Stimulated activated naive B cell treated with anti-CD40 and anti-IgM and Interleukin-4, amounts not matched to agents 10 μg/mL and 1 μg/mL and 100 μg/mL, for 72 hours (primary cell): ENCODE results near the gene LYPD6B.
A peak's percentile ranks its signal among the peaks of the same experiment; 100 is the strongest.

Source experiments
- ATAC-seq, 2 donors: fragments of 150-1000 bp; cut with Tn5 transposase; replicated peaks; 2 replicates each; pipeline ENCODE4 v1.10.0; 2021; ENCODE audit warnings: moderate library complexity in 1 of 2
- DNase-seq: peaks from one replicate; pipeline ENCODE4 v3.0.0; 2021
- H3K27ac Mint-ChIP-seq: one replicate; pipeline ENCODE4 v1.8.0; 2022; ENCODE audit warnings: mild to moderate bottlenecking, mixed read lengths
- H3K27me3 Mint-ChIP-seq, 2 donors: one replicate each; pipeline ENCODE4 v1.8.0; 2022; ENCODE audit warnings: mixed read lengths in 2 of 2
- H3K36me3 Mint-ChIP-seq, 2 donors: one replicate each; pipeline ENCODE4 v1.8.0; 2022; ENCODE audit warnings: mixed read lengths in 2 of 2, mild to moderate bottlenecking in 1 of 2
- H3K4me1 Mint-ChIP-seq, 2 donors: one replicate each; pipeline ENCODE4 v1.8.0; 2022; ENCODE audit warnings: mixed read lengths in 2 of 2, mild to moderate bottlenecking in 1 of 2
- H3K4me3 Mint-ChIP-seq, 2 donors: one replicate each; pipeline ENCODE4 v1.8.0; 2022; ENCODE audit warnings: mild to moderate bottlenecking in 2 of 2, mixed read lengths in 2 of 2, moderate library complexity in 1 of 2
- H3K9me3 Mint-ChIP-seq, 2 donors: one replicate each; pipeline ENCODE4 v1.8.0; 2022; ENCODE audit warnings: mixed read lengths in 2 of 2, mild to moderate bottlenecking in 1 of 2

The LYPD6B gene

DNA sequence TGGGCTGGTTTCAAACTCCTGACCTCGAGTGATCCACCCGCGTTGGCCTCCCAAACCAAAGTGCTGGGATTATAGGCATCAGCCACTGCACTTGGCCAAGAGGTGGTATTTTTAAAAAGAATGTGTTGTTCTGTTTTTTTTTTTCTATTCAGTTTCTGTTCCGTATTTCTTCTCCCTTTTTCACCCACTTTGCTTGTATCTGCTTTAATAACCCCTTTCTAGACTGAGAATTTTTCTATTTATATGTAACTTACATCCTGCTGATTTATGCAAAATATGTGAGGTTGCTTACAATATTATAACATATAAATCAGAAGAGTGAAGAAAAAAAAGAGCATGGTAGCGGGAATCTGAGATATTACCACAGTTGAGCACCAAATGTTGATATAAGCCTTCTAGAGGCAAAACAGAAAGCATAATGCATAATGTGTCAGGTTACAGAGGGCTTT lies 17.2 kb upstream of the LYPD6B start:
- no peak overlapping the region for H3K27ac Mint-ChIP-seq
- peaks cover 7 to 11% of the 10 kb centered on the region in 2 donors for H3K27me3 Mint-ChIP-seq
- H3K36me3 Mint-ChIP-seq, result no peaks in the 10 kb centered on the region
- peaks cover 16 to 18% of the 10 kb centered on the region in 2 donors for H3K4me1 Mint-ChIP-seq
- no peak for DNase-seq
- H3K9me3 Mint-ChIP-seq, result no peaks in the 10 kb centered on the region
- H3K4me3 Mint-ChIP-seq, result no peak overlapping the region
- peak; percentile 38 to 53 for ATAC-seq

DNA sequence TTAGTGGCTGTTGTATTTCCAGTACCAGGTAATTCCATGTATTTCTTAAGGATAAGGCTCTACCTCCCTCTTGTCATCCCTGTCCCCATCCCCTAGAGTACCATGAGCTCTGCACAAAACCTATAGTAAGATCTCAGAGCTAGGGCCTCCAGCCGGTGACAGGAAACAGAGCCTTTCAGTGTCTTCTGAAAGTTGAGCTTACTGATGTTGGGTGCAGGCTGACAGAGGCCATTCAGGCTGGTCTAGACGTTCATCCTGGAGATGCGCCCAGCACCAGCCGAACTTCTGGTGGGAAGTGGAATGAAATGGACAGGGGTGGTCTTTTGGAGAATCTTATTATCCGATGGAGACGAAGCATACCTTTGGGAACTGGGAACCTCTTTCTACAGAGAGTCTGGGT lies 16.7 kb upstream of the LYPD6B start:
- peaks cover 16 to 18% of the 10 kb centered on the region in 2 donors for H3K4me1 Mint-ChIP-seq
- ATAC-seq (peak in 1 of 2 donors; percentile 36), DNase-seq (no peak)
- peak overlapping the region; percentile 75 for H3K27ac Mint-ChIP-seq
- no peaks in the 10 kb centered on the region for H3K36me3 Mint-ChIP-seq
- no peaks in the 10 kb centered on the region for H3K9me3 Mint-ChIP-seq
- H3K27me3 Mint-ChIP-seq, result peaks cover 3 to 7% of the 10 kb centered on the region in 2 donors
- peak overlapping the region in 1 of 2 donors; percentile 21 for H3K4me3 Mint-ChIP-seq

DNA sequence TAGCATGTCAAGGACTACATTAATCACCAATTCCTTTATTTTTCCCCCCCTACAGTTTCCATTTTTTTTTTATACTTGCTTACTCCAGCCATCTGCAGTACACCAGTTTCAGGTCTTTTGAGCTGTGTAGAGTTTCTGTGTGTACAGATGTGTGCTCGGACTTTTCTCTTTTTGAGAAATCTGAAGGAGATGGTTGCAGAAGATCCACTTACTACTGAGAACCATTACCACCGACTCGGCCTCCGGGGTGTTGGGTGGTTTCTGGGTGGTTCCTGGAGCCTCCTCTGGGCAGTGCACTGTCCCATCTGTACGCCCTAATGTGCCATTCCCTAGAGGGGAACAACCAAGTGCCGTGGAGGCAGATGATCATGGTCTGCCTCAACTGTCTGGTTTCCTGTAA lies 15.4 kb upstream of the LYPD6B start:
- Mint-ChIP-seq H3K9me3 (no peaks in the 10 kb centered on the region), H3K27me3 (peaks cover 0 to 2% of the 10 kb centered on the region in 2 donors), H3K27ac (peak overlapping the region; percentile 62), H3K4me1 (peaks cover 11 to 14% of the 10 kb centered on the region in 2 donors), H3K36me3 (no peaks in the 10 kb centered on the region), H3K4me3 (no peak overlapping the region)
- DNase-seq (no peak), ATAC-seq (no peak)

DNA sequence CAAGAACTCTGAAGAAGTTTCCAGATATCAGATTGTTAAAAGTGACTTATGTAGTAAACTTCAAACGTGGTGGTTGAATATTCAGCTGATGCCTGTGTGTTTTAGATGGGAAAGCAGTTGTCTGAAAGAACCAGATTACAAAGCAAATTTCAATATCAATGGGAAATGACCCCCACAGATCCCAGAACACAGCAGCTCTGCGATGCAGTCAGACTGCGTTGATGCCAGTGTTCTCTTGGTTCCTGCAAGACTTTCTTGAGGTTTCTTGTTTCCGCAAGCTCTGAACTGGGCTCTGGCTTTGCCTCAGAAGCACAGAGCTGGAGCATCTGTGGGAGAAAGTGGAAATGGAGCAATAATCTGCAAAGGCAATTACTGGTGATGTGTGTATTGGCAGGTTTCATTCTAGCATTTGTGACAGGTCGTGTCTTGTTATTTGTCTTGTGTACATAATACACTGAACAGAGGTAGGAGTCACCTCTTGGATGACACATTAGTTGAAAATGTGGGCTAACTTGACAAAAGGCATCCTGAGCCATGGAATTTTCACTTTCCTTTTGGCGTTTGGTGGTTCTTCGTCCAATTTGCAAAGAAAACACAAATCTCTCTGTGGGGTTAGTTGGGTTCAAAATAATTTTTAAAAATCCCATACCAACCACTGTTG lies 10.8 kb upstream of the LYPD6B start:
- no peak overlapping the region for H3K27ac Mint-ChIP-seq
- no peak for DNase-seq
- ATAC-seq, result no peak
- H3K4me3 Mint-ChIP-seq, result no peak overlapping the region
- no peaks in the 10 kb centered on the region for H3K9me3 Mint-ChIP-seq
- H3K4me1 Mint-ChIP-seq, result no peaks in the 10 kb centered on the region
- H3K36me3 Mint-ChIP-seq, result no peaks in the 10 kb centered on the region
- H3K27me3 Mint-ChIP-seq, result peaks cover 0 to 6% of the 10 kb centered on the region in 2 donors

DNA sequence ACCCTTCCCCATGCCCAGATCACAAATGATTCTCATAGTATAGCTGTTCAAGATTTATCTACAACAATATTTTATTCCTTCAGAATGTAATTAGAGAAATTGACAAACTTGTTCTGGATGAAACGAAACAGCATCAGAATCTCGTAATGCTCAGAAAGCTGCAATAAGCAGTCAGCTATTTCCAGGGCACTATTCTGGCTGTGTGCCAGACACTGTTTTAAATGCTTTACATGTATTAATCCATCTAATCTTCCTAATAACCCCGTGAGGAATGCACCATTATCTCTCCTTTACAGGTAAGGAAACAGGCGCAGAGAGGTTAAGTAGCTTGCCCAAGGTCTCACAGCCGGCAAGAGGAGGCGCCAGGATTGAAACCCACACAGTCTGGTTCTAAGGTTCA lies 10.1 kb upstream of the LYPD6B start:
- Mint-ChIP-seq H3K4me3 (no peak overlapping the region), H3K27ac (no peak overlapping the region), H3K4me1 (no peaks in the 10 kb centered on the region), H3K9me3 (no peaks in the 10 kb centered on the region), H3K36me3 (no peaks in the 10 kb centered on the region), H3K27me3 (peaks cover 0 to 7% of the 10 kb centered on the region in 2 donors)
- DNase-seq (no peak), ATAC-seq (no peak)

DNA sequence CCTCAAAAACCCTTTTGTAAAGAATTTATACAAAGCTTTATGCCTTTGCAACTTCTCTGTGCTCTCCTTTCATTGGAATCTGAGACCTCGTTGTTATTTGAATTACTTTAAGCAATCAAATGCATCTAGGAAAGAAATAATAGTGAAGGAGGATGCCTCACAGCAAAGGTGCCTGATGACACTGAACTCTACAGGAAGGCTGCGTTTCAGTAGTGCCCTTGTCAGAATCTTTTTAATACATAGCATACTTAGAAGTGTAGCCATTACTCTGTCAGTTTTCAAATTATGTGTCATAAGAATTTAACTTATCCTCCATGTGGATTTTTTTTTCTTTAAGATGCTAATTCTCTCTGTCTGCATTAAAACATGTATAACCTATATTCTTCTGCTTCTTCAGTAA lies 9.6 kb upstream of the LYPD6B start:
- H3K9me3 Mint-ChIP-seq, result no peaks in the 10 kb centered on the region
- no peak for ATAC-seq

DNA sequence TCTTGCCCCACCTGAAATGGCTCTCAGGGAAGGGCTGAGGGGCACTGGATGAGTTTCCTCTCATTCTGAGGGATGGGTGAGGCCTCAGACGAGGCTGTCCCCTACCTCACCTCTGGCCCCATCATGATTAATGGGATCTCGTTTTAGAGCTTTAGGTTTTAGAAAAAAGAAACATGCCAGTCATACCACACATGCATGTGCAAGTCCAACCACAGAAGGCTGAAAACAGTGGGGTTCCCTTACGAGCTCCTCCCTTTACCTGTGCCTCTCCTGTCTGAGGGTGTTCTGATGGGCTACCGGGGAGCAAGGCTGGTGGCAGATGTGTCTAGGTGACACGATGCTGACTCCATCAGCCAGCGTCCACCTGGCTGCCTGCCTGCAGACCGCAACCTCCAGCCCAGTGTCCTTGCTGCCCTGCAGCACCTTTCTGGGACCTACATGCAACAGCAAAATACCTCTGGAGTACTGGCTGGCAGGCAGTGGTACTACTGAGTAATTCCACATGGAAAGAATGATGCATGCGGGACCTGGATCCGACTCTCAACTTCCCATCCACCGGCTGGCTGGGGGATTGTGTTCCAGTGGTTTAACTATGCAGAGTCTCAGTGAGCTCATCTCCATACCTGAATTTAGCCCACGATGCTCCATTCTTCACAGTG lies 9.1 kb upstream of the LYPD6B start:
- Mint-ChIP-seq H3K27me3 (peaks cover 4 to 12% of the 10 kb centered on the region in 2 donors), H3K4me1 (peaks cover 0 to 2% of the 10 kb centered on the region in 2 donors), H3K36me3 (no peaks in the 10 kb centered on the region), H3K9me3 (no peaks in the 10 kb centered on the region), H3K27ac (no peak overlapping the region), H3K4me3 (no peak overlapping the region)
- ATAC-seq, result no peak
- no peak for DNase-seq

More for the DNA sequence above, 9.6 kb upstream of the LYPD6B start:
- H3K4me1 Mint-ChIP-seq, result peaks cover 0 to 2% of the 10 kb centered on the region in 2 donors
- no peak overlapping the region for H3K27ac Mint-ChIP-seq
- peaks cover 4 to 12% of the 10 kb centered on the region in 2 donors for H3K27me3 Mint-ChIP-seq
- H3K36me3 Mint-ChIP-seq, result no peaks in the 10 kb centered on the region
- DNase-seq, result no peak
- H3K4me3 Mint-ChIP-seq, result no peak overlapping the region

DNA sequence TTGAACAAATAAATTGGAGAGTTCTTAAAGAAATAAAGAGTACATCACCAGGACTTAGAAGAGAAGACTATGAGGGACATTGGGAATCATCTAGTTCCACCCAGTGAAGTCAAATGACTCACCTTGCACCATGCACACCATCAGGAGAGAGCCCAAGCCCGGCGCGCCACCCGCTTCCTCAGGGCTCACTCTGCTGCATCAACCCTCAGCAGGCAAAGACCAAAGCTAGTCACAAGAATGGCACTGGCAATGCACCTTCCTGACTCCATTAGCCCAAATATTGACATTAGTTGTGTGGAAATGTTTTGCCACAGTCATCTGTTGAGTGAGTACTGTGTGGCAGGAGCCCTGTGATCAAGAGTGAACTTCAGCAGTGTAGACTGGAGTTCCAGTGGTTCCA lies 7.1 kb upstream of the LYPD6B start:
- Mint-ChIP-seq H3K27ac (no peak overlapping the region), H3K27me3 (peaks cover 6 to 13% of the 10 kb centered on the region in 2 donors), H3K9me3 (no peaks in the 10 kb centered on the region), H3K4me3 (no peak overlapping the region), H3K36me3 (no peaks in the 10 kb centered on the region), H3K4me1 (peaks cover 0 to 2% of the 10 kb centered on the region in 2 donors)
- ATAC-seq (no peak), DNase-seq (no peak)

DNA sequence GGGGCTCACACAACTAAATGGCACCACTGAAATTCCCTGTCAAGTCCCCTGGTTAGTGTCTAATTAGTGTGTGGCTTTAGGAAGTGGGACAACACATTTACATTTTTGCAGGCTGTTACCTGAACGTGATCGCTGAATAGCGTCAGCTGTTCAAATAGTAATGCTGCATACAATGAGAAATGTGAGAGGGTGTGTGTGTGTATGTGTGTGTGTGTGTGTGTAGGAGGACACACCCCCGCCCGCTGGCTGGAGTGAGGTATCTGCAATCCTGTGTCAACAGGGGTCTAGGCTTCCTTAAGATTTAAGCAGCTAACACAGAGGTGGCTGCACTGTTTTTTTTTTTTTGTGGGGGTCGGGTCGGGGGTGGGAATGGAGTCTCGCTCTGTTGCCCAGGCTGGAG lies 4.8 kb upstream of the LYPD6B start:
- H3K36me3 Mint-ChIP-seq, result no peaks in the 10 kb centered on the region
- peaks cover 3 to 6% of the 10 kb centered on the region in 2 donors for H3K4me1 Mint-ChIP-seq
- H3K4me3 Mint-ChIP-seq, result no peak overlapping the region
- H3K9me3 Mint-ChIP-seq, result no peaks in the 10 kb centered on the region
- H3K27ac Mint-ChIP-seq, result no peak overlapping the region
- peaks cover 16 to 25% of the 10 kb centered on the region in 2 donors for H3K27me3 Mint-ChIP-seq
- ATAC-seq, result no peak
- DNase-seq, result no peak

DNA sequence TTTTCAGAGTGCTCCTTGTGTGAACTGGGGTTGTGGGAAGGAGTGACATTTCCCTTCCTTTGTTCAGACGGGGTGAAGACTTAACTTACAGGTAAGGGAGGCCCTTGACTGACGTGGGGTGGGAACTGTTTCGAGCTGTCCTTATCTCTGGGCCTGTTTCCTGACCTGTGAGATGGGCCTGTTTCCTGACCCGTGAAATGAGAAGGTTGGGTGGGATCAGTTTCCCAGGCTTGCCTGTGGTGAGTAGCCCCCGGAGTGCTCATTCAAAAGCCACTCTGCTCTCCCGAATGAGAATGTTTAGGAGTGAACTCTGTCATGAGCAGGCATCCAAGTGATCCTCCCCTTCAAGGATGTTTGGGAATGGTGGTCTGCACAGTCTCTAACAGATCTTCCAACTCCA lies 4.1 kb upstream of the LYPD6B start:
- no peak overlapping the region for H3K27ac Mint-ChIP-seq
- no peak for DNase-seq
- no peaks in the 10 kb centered on the region for H3K36me3 Mint-ChIP-seq
- H3K4me3 Mint-ChIP-seq, result no peak overlapping the region
- H3K9me3 Mint-ChIP-seq, result no peaks in the 10 kb centered on the region
- ATAC-seq, result no peak
- peaks cover 4 to 6% of the 10 kb centered on the region in 2 donors for H3K4me1 Mint-ChIP-seq
- peaks cover 19 to 31% of the 10 kb centered on the region in 2 donors for H3K27me3 Mint-ChIP-seq

DNA sequence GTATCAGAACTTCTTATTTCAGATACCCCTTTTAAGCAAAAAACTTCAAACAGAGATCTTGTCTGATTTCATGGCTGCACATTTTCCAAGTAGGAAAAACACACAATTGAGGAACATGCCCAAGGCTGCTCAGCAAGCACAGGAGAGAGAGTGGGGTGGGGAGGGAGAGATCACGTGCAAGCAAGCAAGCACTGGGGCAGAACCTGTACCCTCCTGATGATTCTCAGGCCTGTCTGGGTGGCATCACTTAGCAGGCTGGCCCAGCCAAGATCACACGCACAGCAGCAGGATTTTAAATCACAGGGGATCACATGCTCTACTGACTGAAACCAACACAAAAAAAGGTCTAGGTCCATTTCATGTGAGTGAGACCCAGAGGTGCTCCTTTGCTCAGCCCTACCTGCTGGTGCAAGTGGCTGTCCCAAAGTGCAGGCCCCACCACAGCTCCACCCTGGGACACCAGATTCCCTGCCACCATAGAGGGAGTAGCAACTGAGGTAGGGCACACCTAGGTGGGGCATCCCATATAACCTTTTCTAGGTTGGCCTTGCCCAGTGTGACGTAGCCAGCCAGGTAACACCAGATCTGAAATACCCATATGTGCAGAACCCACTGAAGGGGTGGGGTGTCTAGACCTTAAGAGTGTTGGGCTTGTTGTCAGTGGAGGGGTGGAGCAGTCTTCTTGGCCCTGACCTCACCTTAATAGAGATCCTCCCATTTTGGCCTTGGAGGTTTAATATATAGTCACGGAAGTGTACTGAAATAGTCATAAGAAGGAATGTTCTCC lies 1.8 kb upstream of the LYPD6B start:
- Mint-ChIP-seq H3K4me3 (no peak overlapping the region), H3K4me1 (peaks cover 4 to 6% of the 10 kb centered on the region in 2 donors), H3K27ac (no peak overlapping the region), H3K27me3 (peaks cover 29 to 54% of the 10 kb centered on the region in 2 donors), H3K36me3 (no peaks in the 10 kb centered on the region), H3K9me3 (no peaks in the 10 kb centered on the region)
- DNase-seq (no peak), ATAC-seq (peak in 1 of 2 donors; percentile 35)

DNA sequence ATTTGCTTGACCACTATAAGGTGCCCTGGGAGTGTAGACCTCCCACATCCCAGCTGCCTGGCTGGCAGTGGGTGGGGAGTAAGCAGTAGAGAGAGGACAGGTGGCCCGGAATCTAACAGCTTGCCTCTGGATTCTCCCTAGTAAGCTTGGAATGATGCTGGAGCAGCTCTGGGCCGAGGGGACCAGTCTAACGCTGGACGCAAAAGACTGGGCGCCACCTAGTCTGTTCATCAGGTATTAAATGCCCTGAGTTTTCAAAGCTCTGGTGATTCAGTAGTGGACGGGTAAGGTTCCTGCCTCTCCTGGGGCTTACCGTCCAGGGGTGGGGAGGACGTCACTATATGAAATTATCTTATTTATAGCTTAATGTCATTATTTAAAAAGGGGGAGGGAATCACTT lies 648 bp upstream of the LYPD6B start:
- no peak overlapping the region for H3K27ac Mint-ChIP-seq
- DNase-seq, result no peak
- no peak for ATAC-seq
- H3K4me3 Mint-ChIP-seq, result no peak overlapping the region
- no peaks in the 10 kb centered on the region for H3K9me3 Mint-ChIP-seq
- peaks cover 29 to 54% of the 10 kb centered on the region in 2 donors for H3K27me3 Mint-ChIP-seq
- H3K4me1 Mint-ChIP-seq, result peaks cover 4 to 6% of the 10 kb centered on the region in 2 donors
- no peaks in the 10 kb centered on the region for H3K36me3 Mint-ChIP-seq

DNA sequence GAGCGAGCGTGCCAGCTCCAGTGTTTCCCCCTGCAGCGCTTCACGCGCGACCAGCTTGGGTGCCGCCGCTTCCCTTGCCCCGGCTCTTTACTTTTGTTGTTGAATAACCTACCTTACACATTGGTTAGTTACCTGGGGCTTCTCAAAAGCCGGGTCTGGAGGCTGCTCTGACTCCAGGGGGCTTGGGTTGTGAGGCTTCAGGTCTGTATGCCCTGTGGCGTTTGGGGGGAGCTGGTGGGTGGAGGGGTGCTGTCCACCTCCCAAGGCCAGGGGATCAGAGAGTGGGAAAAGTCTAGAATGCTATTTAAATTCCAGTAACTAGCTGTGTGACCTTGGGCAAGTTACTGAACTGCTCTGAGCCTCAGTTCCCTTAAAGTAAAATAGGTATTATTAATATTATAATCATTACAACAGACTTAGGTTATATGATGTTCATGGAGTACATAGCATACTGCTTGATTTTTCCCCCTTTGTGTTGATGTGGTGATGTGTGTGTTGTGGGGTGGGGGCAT lies 770 bp downstream of the LYPD6B start:
- Mint-ChIP-seq H3K4me1 (peaks cover 3 to 6% of the 10 kb centered on the region in 2 donors), H3K27ac (no peak overlapping the region), H3K36me3 (no peaks in the 10 kb centered on the region), H3K4me3 (peak overlapping the region in 1 of 2 donors; percentile 69), H3K9me3 (no peaks in the 10 kb centered on the region), H3K27me3 (peaks cover 24 to 48% of the 10 kb centered on the region in 2 donors)
- DNase-seq (no peak), ATAC-seq (no peak)

DNA sequence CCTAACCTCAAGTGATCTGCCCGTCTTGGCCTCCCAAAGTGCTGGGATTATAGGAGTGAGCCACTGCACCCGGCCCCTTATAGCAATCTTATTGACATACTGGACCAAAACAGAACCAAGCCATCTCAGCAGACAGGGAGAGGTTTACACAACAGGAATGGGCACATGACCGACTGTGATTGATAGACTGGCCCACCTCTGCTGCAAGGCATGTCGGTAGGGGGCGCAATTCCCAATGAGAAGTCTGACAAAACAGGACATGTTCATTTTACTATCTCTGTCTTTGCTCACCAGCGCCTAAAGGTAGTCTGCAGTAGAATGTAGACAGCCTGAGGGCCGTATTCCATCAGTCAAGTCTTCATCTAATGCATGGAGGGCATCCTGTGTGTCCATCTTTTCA lies 2.0 kb downstream of the LYPD6B start:
- H3K27me3 Mint-ChIP-seq, result peaks cover 24 to 48% of the 10 kb centered on the region in 2 donors
- H3K4me3 Mint-ChIP-seq, result no peak overlapping the region
- H3K4me1 Mint-ChIP-seq, result peaks cover 3 to 6% of the 10 kb centered on the region in 2 donors
- H3K9me3 Mint-ChIP-seq, result peaks cover 0 to 3% of the 10 kb centered on the region in 2 donors
- DNase-seq (peak; percentile 12), ATAC-seq (peak in 1 of 2 donors; percentile 56)
- no peak overlapping the region for H3K27ac Mint-ChIP-seq
- no peaks in the 10 kb centered on the region for H3K36me3 Mint-ChIP-seq
